ENCODE measurements around the gene EMC7.

DNA sequence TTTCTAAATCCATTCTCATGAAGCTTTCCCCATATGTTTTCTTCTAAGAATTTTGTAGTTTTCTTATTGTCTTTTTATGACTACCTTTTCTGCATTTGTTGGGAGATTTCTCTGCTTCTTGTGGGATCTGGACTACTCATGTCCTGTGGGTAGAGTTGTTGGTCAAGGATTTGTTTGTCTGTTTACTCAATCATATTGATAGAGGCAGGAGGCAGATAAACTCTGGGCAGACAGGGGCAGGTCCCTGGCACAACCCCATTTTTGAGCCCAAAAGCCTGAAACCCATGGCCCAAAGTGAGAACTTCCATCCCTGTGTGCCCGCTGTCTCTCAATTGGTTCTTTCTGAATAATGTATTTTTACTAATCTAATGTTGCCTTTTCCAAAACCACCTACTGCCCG lies 12.6 kb upstream of the EMC7 start:
- TF ChIP-seq, protein P1, sequence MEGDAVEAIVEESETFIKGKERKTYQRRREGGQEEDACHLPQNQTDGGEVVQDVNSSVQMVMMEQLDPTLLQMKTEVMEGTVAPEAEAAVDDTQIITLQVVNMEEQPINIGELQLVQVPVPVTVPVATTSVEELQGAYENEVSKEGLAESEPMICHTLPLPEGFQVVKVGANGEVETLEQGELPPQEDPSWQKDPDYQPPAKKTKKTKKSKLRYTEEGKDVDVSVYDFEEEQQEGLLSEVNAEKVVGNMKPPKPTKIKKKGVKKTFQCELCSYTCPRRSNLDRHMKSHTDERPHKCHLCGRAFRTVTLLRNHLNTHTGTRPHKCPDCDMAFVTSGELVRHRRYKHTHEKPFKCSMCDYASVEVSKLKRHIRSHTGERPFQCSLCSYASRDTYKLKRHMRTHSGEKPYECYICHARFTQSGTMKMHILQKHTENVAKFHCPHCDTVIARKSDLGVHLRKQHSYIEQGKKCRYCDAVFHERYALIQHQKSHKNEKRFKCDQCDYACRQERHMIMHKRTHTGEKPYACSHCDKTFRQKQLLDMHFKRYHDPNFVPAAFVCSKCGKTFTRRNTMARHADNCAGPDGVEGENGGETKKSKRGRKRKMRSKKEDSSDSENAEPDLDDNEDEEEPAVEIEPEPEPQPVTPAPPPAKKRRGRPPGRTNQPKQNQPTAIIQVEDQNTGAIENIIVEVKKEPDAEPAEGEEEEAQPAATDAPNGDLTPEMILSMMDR (IDR thresholded peaks at IDR 0.05) = no peak
- no peak for TF ChIP-seq POLR2A (IDR thresholded peaks at IDR 0.05)
- no peak for TF ChIP-seq EP300 (IDR thresholded peaks at IDR 0.05)
